NT2/D1 (cell line): Measurements from ENCODE around the gene SLC24A3.

ENCODE experiments used
- SUZ12 ChIP-seq: IDR thresholded peaks from 2 replicates; pipeline ENCODE4 v1.6.1; 2011; ENCODE audit not compliant: insufficient read length, insufficient read depth; ENCODE audit errors: extremely low read depth
- YY1 ChIP-seq: IDR thresholded peaks from 2 replicates; pipeline ENCODE4 v1.6.1; 2011; ENCODE audit not compliant: insufficient read length, insufficient read depth
- ZNF274 ChIP-seq: IDR thresholded peaks from 2 replicates; pipeline ENCODE4 v1.6.1; 2011; ENCODE audit warnings: mild to moderate bottlenecking, low read depth, low read length

DNA sequence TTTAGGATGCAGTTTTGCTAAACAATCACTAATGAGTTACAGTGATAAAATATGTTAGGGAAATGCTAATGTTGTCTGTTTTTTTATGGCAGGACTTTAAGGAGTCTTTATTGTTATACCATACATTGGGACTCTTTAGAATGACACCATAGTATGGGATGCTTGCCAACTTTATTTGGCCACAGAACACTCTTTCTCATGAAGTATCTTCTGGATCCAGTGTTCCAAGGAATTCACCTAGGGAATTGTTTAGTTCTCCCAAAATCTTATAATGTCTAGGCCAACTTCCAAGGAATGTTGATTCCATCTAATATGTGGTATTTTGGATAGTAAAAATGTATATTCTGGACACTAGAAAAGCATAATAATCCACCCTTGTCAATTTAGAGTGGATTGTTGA lies 548.9 kb downstream of the SLC24A3 start:
- TF ChIP-seq YY1: no peak
- no peak for TF ChIP-seq ZNF274
- TF ChIP-seq SUZ12: no peak
